OCI-LY1 (cell line): ENCODE data around the gene ZNF117.

Experiments
- CTCF ChIP-seq: fragments of 200-600 bp; sonication (generic), shearing (Covaris generic); IDR thresholded peaks from 2 replicates; pipeline ENCODE4 v1.5.1; 2017; ENCODE audit warnings: mild to moderate bottlenecking, antibody characterized with exemption, low read length, moderate library complexity, mixed read lengths
- EZH2 ChIP-seq: fragments of 200-600 bp; sonication (generic), shearing (Covaris generic); IDR thresholded peaks from 2 replicates; pipeline ENCODE4 v1.8.0; 2017; ENCODE audit warnings: borderline replicate concordance, mixed run types, mild to moderate bottlenecking, antibody characterized with exemption, low read length, moderate library complexity, mixed read lengths

GRCh38 chr7:64938540-64938939 is 52.3 kb downstream of the ZNF117 start:
- TF ChIP-seq CTCF (no peak), EZH2 (no peak)
